Liver (tissue), 9 donors: ENCODE results near the gene FOXD4. TPM values are rescaled to one million over a fixed set of nuclear protein-coding genes. Genes with fewer than 3 reads are reported as not detected.
"Not testable (repeated sequence)": the region's sequence is repeated elsewhere in the genome, so short reads cannot be mapped to it uniquely, and the experiment has no call there.

ENCODE experiments used
- DNase-seq: peaks from one replicate; pipeline ENCODE4 v3.0.0-alpha.2; 2017; ENCODE audit warnings: low spot score
- H3K27ac ChIP-seq, 2 donors: one replicate each; pipeline ENCODE4 v1.7.0; 2013; ENCODE audit warnings: inconsistent platforms in 2 of 2, low read length in 2 of 2, control low read depth in 1 of 2, low read depth in 1 of 2, mild to moderate bottlenecking in 1 of 2
- H3K27me3 ChIP-seq, 4 donors: one replicate each; pipeline versions ENCODE4 v1.6.1 to v1.7.0; 2013; ENCODE audit warnings: low read length in 3 of 4, inconsistent platforms in 1 of 4, mild to moderate bottlenecking in 1 of 4, moderate library complexity in 1 of 4; ENCODE audit not compliant: control insufficient read depth in 4 of 4, insufficient read depth in 4 of 4
- H3K36me3 ChIP-seq, 4 donors: one replicate each; pipeline versions ENCODE4 v1.6.1 to v1.7.0; 2013; ENCODE audit warnings: low read length in 3 of 4, mild to moderate bottlenecking in 3 of 4, low read depth in 1 of 4, moderate library complexity in 1 of 4; ENCODE audit not compliant: control insufficient read depth in 4 of 4, insufficient read depth in 3 of 4
- H3K4me1 ChIP-seq, 4 donors: one replicate each; pipeline versions ENCODE4 v1.6.1 to v1.7.0; 2013; ENCODE audit warnings: low read length in 3 of 4, mild to moderate bottlenecking in 3 of 4, moderate library complexity in 1 of 4; ENCODE audit not compliant: control insufficient read depth in 4 of 4, insufficient read depth in 4 of 4
- H3K4me3 ChIP-seq, 3 donors: one replicate each; pipeline versions ENCODE4 v1.6.1 to v1.7.0; 2013; ENCODE audit warnings: low read length in 3 of 3, control low read depth in 1 of 3, low read depth in 1 of 3, mild to moderate bottlenecking in 1 of 3
- H3K9ac ChIP-seq, 2 donors: one replicate each; pipeline ENCODE4 v1.7.0; 2013; ENCODE audit warnings: low read length in 2 of 2, mild to moderate bottlenecking in 2 of 2, moderate library complexity in 2 of 2, control low read depth in 1 of 2, low read depth in 1 of 2
- H3K9me3 ChIP-seq, 4 donors: one replicate each; pipeline versions ENCODE4 v1.6.1 to v1.7.0; 2013; ENCODE audit warnings: low read length in 3 of 4; ENCODE audit not compliant: control insufficient read depth in 4 of 4
- WGBS: extraction: QIAGEN DNeasy Blood & Tissue Kit; methylation state at CpG from one replicate; pipeline ENCODE4 v1.1.7; 2013; 5-methylcytosine and 5-hydroxymethylcytosine counted together
- polyA plus RNA-seq, 2 donors: library from polyadenylated mRNA; stranded (reverse) in 1 of 2; unstranded in 1 of 2; fragments of 200-250 nt in 1 of 2; fragments of >200 nt in 1 of 2; fragmentation: Nextera tagmentation in 1 of 2; extraction: Ambion mirVana in 1 of 2; gene quantifications; one replicate each; pipeline versions ENCODE4 v1.2.1 to v1.2.3, GENCODE V29; 2013 to 2015
- total RNA-seq, 2 donors: library from RNA; depleted of rRNA; stranded (reverse); fragments of >200 nt; gene quantifications; one replicate each; pipeline ENCODE4 v1.2.3, GENCODE V29; 2014
- donor health status: healthy.
- donor health status: healthy.
- donor health status: healthy.
- donor health status: healthy.
- donor health status: healthy.

Gene FOXD4
- total and polyA plus RNA-seq, 4 donors: 0.05 to 0.17 (median 0.09) TPM

DNA sequence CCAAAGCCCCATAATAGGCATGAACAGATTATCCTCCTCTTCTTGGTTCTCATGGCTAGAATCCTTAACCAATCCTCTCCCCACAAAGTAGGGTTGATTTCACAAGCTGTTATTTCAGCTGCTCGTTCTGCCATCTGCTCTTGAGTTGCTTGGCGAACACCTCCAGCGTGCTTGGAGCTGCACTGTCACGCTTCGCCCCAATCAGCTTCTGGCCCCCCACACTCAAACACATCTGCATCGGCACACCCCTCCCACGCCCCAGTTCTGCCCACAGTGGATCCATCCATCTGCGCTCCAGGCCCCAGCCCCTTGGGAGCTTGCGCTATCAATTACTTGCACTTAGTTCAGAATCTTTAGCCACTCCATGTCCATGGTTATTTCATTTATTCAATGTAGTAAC lies 17.8 kb downstream of the FOXD4 start:
- DNase-seq, H3K36me3 ChIP-seq: not testable (repeated sequence)

DNA sequence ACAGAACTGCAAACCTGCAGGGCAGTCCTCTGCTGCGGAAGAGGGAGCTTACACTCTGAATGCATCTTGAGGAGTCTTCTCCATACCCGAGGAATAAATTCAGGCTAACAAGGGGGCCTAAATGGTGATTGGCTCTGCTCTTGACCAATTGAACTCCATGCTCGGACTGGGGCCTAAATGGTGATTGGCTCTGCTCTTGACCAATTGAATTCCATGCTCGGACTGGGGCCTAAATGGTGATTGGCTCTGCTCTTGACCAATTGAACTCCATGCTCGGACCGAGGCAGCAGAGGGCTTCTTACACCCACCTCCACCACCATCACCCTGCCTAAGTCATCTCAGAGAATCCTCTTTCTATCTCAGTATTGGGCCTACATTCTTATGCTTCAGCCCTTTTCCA lies 18.4 kb downstream of the FOXD4 start:
- not testable (repeated sequence) for H3K36me3 ChIP-seq, H3K27ac ChIP-seq, H3K4me3 ChIP-seq, H3K9ac ChIP-seq, H3K9me3 ChIP-seq, DNase-seq, H3K27me3 ChIP-seq, H3K4me1 ChIP-seq
- WGBS: 87% methylated on average over 6 of the region's 6 CpGs

More for the DNA sequence above, 17.8 kb downstream of the FOXD4 start:
- H3K9ac ChIP-seq, H3K9me3 ChIP-seq, H3K27ac ChIP-seq, H3K4me1 ChIP-seq, H3K27me3 ChIP-seq, H3K4me3 ChIP-seq: not testable (repeated sequence)
- WGBS: 92% methylated on average over 9 of the region's 9 CpGs

DNA sequence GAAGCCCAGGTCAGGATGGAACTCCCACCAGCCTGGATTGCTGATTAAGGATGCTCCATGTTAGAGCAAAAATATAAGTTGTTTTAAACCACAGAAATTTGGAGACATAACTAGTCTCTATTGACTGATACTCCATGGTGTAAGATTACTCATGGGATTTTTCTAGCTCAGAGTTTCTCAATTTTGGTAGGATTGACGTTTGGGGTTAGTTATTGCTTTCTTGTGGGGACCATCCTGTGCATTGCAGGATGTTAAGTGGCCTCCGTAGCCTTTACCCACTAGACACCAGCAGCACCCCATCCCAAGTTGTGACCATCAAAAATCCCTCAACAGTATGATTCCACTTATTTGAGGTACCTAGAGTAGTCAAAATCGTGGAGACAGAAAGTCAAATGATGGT lies 19.4 kb downstream of the FOXD4 start:
- 60% methylated on average over 3 of the region's 3 CpGs for WGBS
- DNase-seq, H3K27me3 ChIP-seq, H3K9ac ChIP-seq, H3K27ac ChIP-seq, H3K4me3 ChIP-seq, H3K36me3 ChIP-seq, H3K9me3 ChIP-seq, H3K4me1 ChIP-seq: not testable (repeated sequence)

DNA sequence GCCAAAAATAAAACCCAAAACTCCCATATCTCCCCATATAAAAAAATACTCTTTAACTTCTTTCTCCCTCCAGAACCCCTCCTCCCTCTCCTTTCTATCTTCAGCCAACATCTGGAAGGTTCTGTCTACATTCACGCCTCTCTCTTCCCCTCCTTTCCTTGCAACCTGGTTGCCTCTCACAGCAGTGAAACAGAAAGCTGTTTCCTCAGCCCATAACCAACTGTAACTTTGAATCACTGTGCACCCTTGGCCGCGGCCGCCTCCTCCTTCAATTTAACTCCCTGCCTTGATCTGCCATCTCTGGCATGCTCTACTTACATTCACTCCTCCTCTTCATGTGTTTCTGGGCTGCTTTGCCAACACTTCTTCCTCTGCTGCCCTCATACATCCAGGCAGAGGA lies 23.2 kb downstream of the FOXD4 start:
- not testable (repeated sequence) for H3K36me3 ChIP-seq, H3K4me1 ChIP-seq, H3K4me3 ChIP-seq, H3K9me3 ChIP-seq, H3K27ac ChIP-seq, DNase-seq, H3K27me3 ChIP-seq, H3K9ac ChIP-seq
- WGBS: 63% methylated on average over 4 of the region's 4 CpGs

DNA sequence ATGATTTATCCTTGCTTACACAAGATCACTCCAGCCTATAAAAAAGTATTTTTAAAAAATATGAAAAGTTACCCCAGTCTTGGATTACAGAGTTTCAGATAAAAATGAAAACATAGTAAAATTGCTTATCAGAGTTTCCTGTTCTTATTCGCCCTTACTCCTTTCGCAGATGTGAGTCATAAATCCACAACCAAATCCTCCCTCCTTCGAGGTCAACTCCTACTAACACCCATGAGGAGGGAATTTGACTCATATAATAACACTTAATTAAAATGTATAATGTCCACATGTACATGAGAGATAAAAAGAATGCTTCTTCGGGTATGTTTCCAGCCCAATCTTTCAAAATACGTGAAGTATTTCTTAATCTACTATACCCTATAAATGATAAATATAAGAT lies 23.9 kb downstream of the FOXD4 start:
- H3K4me1 ChIP-seq, H3K27ac ChIP-seq, H3K9me3 ChIP-seq, H3K36me3 ChIP-seq, DNase-seq, H3K4me3 ChIP-seq, H3K9ac ChIP-seq, H3K27me3 ChIP-seq: not testable (repeated sequence)
- 62% methylated on average over 4 of the region's 5 CpGs for WGBS

DNA sequence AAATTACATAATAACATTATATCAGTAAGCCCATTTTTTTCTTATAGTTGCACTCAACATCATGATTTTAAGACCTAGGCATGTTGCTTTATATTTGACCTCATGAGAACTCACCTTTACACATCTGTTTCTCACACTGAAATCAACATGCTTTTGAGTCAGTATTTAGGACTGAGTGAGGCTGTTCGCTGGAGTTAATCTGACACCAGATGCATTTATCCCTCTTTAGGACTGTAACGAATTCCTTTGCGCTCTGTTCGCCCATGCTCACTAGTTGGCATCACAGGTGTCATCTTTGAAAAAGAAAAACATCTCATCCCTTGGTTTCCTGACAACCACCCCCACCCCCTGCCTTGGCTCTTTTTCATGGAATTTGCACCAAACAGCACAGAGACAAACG lies 24.3 kb downstream of the FOXD4 start:
- not testable (repeated sequence) for H3K27ac ChIP-seq, DNase-seq, H3K9me3 ChIP-seq, H3K27me3 ChIP-seq, H3K4me1 ChIP-seq, H3K36me3 ChIP-seq, H3K9ac ChIP-seq, H3K4me3 ChIP-seq
- WGBS: 90% methylated on average over 4 of the region's 5 CpGs

DNA sequence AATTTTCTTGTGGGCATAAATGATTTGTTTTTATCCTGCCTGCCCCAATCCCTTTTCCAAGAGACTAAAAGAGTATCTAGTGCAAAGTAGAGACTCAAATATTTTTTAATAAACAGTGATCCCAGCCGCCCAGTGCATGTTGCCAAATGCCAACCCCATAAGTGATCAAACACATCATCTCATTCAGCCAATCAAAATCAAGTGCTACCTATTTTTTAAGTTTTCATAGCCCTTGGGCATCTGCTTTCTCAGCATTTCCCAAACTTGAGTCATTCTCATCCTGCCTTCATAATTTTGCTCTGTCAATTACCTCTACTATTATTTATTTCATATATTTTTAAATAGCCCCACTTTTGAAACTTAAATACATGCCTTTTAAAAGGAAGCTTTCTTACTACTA lies 27.4 kb downstream of the FOXD4 start:
- H3K9me3 ChIP-seq, H3K4me1 ChIP-seq, H3K27me3 ChIP-seq, DNase-seq, H3K36me3 ChIP-seq, H3K4me3 ChIP-seq, H3K9ac ChIP-seq, H3K27ac ChIP-seq: not testable (repeated sequence)
- WGBS: 70% methylated on average over 1 of the region's 1 CpG

DNA sequence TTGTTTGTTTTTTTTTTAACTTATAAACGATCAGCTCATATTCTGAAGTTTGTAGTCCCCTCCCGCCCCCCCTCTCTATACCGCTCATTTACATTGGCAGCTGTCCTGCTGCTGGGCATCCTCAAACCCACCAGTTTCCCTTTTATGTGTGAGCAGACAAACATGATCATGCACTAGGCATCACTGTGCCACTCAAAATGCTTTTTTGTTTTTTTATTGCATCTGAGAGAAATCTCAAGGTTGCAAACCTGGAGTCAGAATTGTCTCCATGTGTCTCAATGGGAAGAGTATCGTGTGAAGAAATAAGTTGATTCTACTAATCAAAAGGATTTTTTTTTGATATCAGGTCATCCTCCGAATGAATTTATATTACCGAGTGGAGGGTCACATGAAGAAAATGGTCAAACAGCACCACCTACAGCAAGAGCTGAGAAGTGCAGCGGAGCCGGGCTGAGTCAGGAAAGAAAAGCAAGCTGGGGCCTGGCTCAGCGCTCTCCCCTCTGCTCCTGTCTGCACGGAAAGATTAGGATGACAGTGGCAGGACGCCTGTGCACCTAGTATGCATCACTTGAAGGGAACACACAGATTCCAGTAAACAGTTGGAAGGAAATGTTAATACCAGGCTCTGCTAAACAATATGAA lies 29.7 kb downstream of the FOXD4 start:
- 11% methylated on average over 5 of the region's 11 CpGs for WGBS
- not testable (repeated sequence) for H3K9me3 ChIP-seq

DNA sequence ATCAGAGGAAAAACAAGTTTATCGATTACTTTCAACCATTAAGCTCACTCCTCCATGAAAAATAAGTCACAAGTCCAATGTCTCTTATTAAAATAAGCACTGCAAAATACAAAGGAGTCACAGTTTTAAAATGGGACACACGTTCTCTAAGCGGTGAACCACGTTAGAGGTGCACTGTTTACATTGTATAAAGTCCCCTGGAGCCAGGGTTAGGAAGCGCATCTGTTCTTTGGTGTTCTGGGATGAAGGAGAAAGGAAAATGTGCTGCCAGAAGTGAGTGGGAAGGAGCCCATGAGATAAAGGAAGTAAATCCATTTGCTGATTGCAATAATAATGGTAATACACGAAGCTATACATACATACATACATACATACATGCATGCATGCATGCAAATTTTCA lies 30.4 kb downstream of the FOXD4 start:
- not testable (repeated sequence) for H3K4me1 ChIP-seq, DNase-seq, H3K9me3 ChIP-seq, H3K27me3 ChIP-seq, H3K27ac ChIP-seq, H3K9ac ChIP-seq, H3K4me3 ChIP-seq, H3K36me3 ChIP-seq
- 40% methylated on average over 6 of the region's 6 CpGs for WGBS

More for the DNA sequence above, 29.7 kb downstream of the FOXD4 start:
- not testable (repeated sequence) for DNase-seq, H3K27me3 ChIP-seq, H3K27ac ChIP-seq, H3K9ac ChIP-seq, H3K36me3 ChIP-seq, H3K4me1 ChIP-seq, H3K4me3 ChIP-seq
